ENCODE data around the gene BAZ2B.

Gene BAZ2B

DNA sequence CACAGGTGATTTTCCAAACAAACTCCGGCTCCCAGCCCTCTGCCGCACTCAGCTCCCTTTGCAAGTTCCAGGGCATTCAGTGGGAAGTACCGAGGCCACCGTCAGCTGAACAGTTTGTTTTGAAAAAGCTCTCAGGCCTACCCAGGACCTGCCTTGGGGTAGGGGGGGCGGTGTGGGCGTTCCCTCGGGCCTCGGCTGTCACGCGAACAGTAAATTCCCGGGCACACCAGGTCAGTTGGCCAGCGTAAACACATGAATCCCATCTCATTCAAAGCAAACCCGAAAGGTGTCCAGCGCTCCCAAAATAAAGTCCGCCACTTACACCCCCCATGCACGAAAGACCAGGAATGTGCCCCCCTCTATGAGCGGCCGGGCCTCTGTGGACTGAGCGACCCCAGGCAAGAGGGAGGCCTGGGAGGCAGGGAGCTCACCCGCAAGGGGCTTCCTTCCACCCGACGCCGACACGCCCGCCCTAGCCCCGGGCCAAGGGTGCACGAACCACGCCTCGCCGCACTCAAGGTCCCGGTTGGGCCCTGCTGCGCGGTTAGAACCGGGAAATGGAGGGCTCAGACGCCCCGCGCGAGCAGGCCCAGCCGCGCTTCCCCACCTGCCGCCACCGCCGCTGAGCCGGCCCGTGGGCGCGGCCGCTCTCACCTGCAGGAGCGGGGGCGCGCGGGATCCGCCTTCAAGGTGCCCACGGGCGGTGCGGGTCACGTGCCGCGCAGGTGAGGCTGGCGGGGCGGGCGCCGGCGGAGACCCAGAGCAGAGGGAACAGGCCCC, 330.2 kb downstream of the BAZ2B start, which contains the start of gene WDSUB1:
WDSUB1 (minus strand) TSS at position 775 of the 780 bp plus-strand sequence. CDS start 3,634 bp downstream, outside the sequence.
- peak; percentile 43 for ATAC-seq
- TF ChIP-seq, protein P1, sequence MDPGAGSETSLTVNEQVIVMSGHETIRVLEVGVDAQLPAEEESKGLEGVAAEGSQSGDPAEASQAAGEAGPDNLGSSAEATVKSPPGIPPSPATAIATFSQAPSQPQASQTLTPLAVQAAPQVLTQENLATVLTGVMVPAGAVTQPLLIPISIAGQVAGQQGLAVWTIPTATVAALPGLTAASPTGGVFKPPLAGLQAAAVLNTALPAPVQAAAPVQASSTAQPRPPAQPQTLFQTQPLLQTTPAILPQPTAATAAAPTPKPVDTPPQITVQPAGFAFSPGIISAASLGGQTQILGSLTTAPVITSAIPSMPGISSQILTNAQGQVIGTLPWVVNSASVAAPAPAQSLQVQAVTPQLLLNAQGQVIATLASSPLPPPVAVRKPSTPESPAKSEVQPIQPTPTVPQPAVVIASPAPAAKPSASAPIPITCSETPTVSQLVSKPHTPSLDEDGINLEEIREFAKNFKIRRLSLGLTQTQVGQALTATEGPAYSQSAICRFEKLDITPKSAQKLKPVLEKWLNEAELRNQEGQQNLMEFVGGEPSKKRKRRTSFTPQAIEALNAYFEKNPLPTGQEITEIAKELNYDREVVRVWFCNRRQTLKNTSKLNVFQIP (CRISPR knock-in tag; IDR thresholded peaks at IDR 0.05; ENCODE audit: borderline replicate concordance, low read depth) = no peak
- no peak for TF ChIP-seq ARNTL (CRISPR knock-in tag; IDR thresholded peaks at IDR 0.05; ENCODE audit: borderline replicate concordance, low read depth)
- no peak for TF ChIP-seq OSR1 (CRISPR knock-in tag; IDR thresholded peaks at IDR 0.05)
- TF ChIP-seq GLIS3 (CRISPR knock-in tag; IDR thresholded peaks at IDR 0.05) = no peak
- TF ChIP-seq ZNF565 (CRISPR knock-in tag; conservative IDR thresholded peaks at IDR 0.05; ENCODE audit: low read depth) = no peak
- no peak for TF ChIP-seq ZNF70 (CRISPR knock-in tag; IDR thresholded peaks at IDR 0.05)
- TF ChIP-seq ZFP30 (CRISPR knock-in tag; IDR thresholded peaks at IDR 0.05) = no peak
- TF ChIP-seq ZNF8 (CRISPR knock-in tag; IDR thresholded peaks at IDR 0.05) = no peak
- TF ChIP-seq, protein P2, sequence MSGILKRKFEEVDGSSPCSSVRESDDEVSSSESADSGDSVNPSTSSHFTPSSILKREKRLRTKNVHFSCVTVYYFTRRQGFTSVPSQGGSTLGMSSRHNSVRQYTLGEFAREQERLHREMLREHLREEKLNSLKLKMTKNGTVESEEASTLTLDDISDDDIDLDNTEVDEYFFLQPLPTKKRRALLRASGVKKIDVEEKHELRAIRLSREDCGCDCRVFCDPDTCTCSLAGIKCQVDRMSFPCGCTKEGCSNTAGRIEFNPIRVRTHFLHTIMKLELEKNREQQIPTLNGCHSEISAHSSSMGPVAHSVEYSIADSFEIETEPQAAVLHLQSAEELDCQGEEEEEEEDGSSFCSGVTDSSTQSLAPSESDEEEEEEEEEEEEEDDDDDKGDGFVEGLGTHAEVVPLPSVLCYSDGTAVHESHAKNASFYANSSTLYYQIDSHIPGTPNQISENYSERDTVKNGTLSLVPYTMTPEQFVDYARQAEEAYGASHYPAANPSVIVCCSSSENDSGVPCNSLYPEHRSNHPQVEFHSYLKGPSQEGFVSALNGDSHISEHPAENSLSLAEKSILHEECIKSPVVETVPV (CRISPR knock-in tag; IDR thresholded peaks at IDR 0.05) = no peak
- no peak for TF ChIP-seq CSDC2 (CRISPR knock-in tag; IDR thresholded peaks at IDR 0.05)
- no peak for TF ChIP-seq ESRRG (CRISPR knock-in tag; IDR thresholded peaks at IDR 0.05)
- TF ChIP-seq ISL1 (CRISPR knock-in tag; IDR thresholded peaks at IDR 0.05) = no peak
- no peak for TF ChIP-seq PPARA (CRISPR knock-in tag; IDR thresholded peaks at IDR 0.05; ENCODE audit: borderline replicate concordance)
- no peak for TF ChIP-seq TCF4 (CRISPR knock-in tag; IDR thresholded peaks at IDR 0.05; ENCODE audit: borderline replicate concordance)
- TF ChIP-seq, protein P3, sequence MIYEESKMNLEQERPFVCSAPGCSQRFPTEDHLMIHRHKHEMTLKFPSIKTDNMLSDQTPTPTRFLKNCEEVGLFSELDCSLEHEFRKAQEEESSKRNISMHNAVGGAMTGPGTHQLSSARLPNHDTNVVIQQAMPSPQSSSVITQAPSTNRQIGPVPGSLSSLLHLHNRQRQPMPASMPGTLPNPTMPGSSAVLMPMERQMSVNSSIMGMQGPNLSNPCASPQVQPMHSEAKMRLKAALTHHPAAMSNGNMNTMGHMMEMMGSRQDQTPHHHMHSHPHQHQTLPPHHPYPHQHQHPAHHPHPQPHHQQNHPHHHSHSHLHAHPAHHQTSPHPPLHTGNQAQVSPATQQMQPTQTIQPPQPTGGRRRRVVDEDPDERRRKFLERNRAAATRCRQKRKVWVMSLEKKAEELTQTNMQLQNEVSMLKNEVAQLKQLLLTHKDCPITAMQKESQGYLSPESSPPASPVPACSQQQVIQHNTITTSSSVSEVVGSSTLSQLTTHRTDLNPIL (CRISPR knock-in tag; IDR thresholded peaks at IDR 0.05; ENCODE audit: low read depth) = no peak
- no peak for TF ChIP-seq RARB (CRISPR knock-in tag; IDR thresholded peaks at IDR 0.05)
- no peak for TF ChIP-seq ZC3H10 (CRISPR knock-in tag; IDR thresholded peaks at IDR 0.05)
- TF ChIP-seq, protein P4, sequence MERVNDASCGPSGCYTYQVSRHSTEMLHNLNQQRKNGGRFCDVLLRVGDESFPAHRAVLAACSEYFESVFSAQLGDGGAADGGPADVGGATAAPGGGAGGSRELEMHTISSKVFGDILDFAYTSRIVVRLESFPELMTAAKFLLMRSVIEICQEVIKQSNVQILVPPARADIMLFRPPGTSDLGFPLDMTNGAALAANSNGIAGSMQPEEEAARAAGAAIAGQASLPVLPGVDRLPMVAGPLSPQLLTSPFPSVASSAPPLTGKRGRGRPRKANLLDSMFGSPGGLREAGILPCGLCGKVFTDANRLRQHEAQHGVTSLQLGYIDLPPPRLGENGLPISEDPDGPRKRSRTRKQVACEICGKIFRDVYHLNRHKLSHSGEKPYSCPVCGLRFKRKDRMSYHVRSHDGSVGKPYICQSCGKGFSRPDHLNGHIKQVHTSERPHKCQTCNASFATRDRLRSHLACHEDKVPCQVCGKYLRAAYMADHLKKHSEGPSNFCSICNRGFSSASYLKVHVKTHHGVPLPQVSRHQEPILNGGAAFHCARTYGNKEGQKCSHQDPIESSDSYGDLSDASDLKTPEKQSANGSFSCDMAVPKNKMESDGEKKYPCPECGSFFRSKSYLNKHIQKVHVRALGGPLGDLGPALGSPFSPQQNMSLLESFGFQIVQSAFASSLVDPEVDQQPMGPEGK (CRISPR knock-in tag; IDR thresholded peaks at IDR 0.05; ENCODE audit: borderline replicate concordance) = no peak
- TF ChIP-seq, protein P5, sequence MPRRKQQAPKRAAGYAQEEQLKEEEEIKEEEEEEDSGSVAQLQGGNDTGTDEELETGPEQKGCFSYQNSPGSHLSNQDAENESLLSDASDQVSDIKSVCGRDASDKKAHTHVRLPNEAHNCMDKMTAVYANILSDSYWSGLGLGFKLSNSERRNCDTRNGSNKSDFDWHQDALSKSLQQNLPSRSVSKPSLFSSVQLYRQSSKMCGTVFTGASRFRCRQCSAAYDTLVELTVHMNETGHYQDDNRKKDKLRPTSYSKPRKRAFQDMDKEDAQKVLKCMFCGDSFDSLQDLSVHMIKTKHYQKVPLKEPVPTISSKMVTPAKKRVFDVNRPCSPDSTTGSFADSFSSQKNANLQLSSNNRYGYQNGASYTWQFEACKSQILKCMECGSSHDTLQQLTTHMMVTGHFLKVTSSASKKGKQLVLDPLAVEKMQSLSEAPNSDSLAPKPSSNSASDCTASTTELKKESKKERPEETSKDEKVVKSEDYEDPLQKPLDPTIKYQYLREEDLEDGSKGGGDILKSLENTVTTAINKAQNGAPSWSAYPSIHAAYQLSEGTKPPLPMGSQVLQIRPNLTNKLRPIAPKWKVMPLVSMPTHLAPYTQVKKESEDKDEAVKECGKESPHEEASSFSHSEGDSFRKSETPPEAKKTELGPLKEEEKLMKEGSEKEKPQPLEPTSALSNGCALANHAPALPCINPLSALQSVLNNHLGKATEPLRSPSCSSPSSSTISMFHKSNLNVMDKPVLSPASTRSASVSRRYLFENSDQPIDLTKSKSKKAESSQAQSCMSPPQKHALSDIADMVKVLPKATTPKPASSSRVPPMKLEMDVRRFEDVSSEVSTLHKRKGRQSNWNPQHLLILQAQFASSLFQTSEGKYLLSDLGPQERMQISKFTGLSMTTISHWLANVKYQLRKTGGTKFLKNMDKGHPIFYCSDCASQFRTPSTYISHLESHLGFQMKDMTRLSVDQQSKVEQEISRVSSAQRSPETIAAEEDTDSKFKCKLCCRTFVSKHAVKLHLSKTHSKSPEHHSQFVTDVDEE (CRISPR knock-in tag; IDR thresholded peaks at IDR 0.05) = no peak

DNA sequence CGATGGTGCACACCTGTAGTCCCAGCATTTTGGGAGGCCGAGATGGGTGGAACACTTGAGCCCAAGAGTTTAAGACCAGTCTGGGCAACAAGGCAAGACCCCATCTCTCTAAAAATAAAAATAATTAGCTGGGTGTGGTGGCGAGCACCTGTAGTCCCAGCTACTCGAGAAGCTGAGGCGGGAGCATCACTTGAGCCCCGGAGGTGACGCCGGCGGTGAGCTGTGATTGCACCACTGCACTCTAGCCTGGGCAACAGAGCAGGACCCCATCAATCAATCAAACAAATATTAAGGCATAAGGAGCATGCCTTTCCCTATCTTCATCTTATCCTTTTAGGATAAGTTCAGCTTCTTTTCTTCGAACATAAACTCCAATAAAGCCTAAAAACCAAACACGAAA, 330.9 kb downstream of the BAZ2B start:
- no peak for TF ChIP-seq ZFP30 (CRISPR knock-in tag; IDR thresholded peaks at IDR 0.05)
- no peak for TF ChIP-seq PPARA (CRISPR knock-in tag; IDR thresholded peaks at IDR 0.05; ENCODE audit: borderline replicate concordance)
- no peak for TF ChIP-seq ZC3H10 (CRISPR knock-in tag; IDR thresholded peaks at IDR 0.05)
- TF ChIP-seq TCF4 (CRISPR knock-in tag; IDR thresholded peaks at IDR 0.05; ENCODE audit: borderline replicate concordance) = no peak
- TF ChIP-seq, protein P5 (CRISPR knock-in tag; IDR thresholded peaks at IDR 0.05) = no peak
- no peak for ATAC-seq

Measured in SK-N-SH treated with all-trans-retinoic acid at 6 μM for 48 hours (cell line).